ENCODE results near the gene DNAAF5. TPM values are rescaled to one million over a fixed set of nuclear protein-coding genes. Genes with fewer than 3 reads are reported as not detected.

Gene DNAAF5
- total RNA-seq (10 to 100 TPM; 15.9 to 19.4 TPM), polyA plus RNA-seq (1 to 10 TPM; 1.7 to 4.7 TPM)

DNA sequence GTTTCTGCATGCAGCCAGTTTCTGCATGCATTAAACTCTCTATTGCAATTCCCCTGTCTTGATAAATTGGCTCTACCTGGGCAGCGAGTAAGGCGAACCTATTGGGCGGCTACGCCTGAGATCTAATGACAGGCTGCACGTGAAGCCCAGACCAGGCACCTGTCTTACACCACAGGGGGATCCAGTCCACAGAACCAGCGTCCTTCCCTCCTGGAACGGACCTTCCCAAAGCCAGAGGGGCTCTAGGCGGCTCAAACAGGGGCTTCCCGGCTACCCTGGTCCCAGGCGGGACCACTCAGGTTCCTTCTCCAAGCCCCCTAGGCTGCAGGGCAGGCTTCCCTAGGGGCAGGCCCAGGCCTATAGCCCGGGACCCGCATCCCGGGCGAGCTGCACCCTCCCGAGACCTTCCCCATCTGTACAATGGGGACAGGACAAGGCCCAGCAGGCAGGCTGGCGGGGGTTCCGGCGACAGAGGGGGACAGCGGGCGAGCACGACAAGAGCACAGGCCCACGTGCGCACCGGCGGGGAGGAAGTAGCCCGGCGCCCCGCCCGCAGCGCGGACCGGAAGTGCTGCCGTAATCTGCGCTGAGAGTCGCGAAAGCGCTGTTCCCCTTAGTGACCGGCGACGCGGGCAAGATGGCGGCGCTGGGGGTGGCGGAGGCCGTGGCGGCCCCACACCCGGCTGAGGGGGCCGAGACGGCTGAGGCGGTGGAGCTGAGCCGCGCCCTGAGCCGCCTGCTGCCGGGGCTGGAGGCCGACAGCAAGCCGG, at the start of gene DNAAF5:
DNAAF5 (plus strand) TSS at position 616 of the 770 bp plus-strand sequence; CDS start at position 638, 22 bp downstream.
- ChIA-PET POLR2A (ENCODE audit: partially characterized antibody) (interaction anchor here (0.7 to 2.3 kb wide), 4 partner anchors 9 to 122 kb away, joined by 3 to 8 read pairs (median 3); no protein-coding TSS in a partner anchor), CTCF (ENCODE audit: partially characterized antibody) (interaction anchor here (0.9 kb wide), 1 partner anchor 404 kb away, joined by 3 read pairs; no protein-coding TSS in a partner anchor)
- Mint-ChIP-seq H3K4me3 (peak within 1 kb of the TSS; percentile 72 to 89 (median 84)), H3K27me3 (no peaks in the 10 kb centered on the region), H3K4me1 (peaks cover 18 to 29% (median 20%) of the 10 kb centered on the region in 4 donors), H3K27ac (peak within 1 kb of the TSS; percentile 53 to 88 (median 76)), H3K9me3 (peaks cover 0 to 9% (median 0%) of the 10 kb centered on the region in 8 donors), H3K36me3 (peaks cover 19 to 22% of the 10 kb centered on the region in 2 donors)
- no peaks in the 10 kb centered on the region for H3K9me3 ChIP-seq (ENCODE audit: control insufficient read depth in 1 of 2, low read length in 2 of 2)
- peaks cover 17% of the 10 kb centered on the region for H3K4me1 ChIP-seq (ENCODE audit: insufficient read depth, low read length)
- H3K36me3 ChIP-seq (ENCODE audit: insufficient read depth, low read length), result peaks cover 5% of the 10 kb centered on the region
- intact Hi-C loops (cut with micrococcal nuclease), result loop anchor here (1.0 to 5.0 kb wide), 4 partner anchors 109 to 577 kb away; partner anchors contain the start of gene GET4
- H3K27ac ChIP-seq (ENCODE audit: low read depth, low read length), result peak within 1 kb of the TSS; percentile 62
- H3K4me3 ChIP-seq (ENCODE audit: low read length in 2 of 2), result peak within 1 kb of the TSS; percentile 48 to 52
- DNase-seq, result peak; percentile 82 to 85 (median 85)
- H3K27me3 ChIP-seq (ENCODE audit: insufficient read depth, low read length), result no peaks in the 10 kb centered on the region

DNA sequence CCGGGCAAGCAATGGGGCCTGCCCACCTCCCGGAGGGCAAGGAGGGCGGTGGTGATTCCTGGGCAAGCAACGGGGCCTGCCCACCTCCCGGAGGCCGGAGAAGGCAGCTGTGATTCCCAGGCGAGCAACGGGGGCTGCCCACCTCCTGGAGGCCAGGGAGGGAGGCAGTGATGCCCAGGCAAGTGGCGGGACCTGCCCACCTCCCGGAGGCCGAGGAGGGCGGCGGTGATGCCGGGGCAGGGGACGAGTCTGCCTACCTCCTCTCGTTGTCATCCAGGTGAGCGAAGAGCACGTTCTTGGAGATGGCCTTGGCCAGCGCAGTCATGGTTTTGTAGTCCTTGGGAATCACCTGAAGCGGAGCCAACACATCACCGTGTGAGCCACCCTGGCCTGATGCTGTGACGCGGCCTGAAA, 49.5 kb upstream of the DNAAF5 start:
- no peaks in the 10 kb centered on the region for H3K4me1 ChIP-seq (ENCODE audit: insufficient read depth, low read length)
- Mint-ChIP-seq H3K27me3 (no peaks in the 10 kb centered on the region), H3K36me3 (peaks cover 19 to 30% of the 10 kb centered on the region in 2 donors), H3K27ac (no peak overlapping the region), H3K9me3 (peaks cover 0 to 3% (median 0%) of the 10 kb centered on the region in 8 donors), H3K4me1 (peaks cover 0 to 2% (median 0%) of the 10 kb centered on the region in 4 donors), H3K4me3 (no peak overlapping the region)
- no peaks in the 10 kb centered on the region for H3K9me3 ChIP-seq (ENCODE audit: control insufficient read depth in 1 of 2, low read length in 2 of 2)
- CTCF ChIA-PET (ENCODE audit: partially characterized antibody), result no interaction called here
- no peak for DNase-seq
- no peaks in the 10 kb centered on the region for H3K27me3 ChIP-seq (ENCODE audit: insufficient read depth, low read length)
- H3K36me3 ChIP-seq (ENCODE audit: insufficient read depth, low read length), result no peaks in the 10 kb centered on the region
- H3K4me3 ChIP-seq (ENCODE audit: low read length in 2 of 2), result no peak overlapping the region
- no peak overlapping the region for H3K27ac ChIP-seq (ENCODE audit: low read depth, low read length)
- intact Hi-C loops (cut with micrococcal nuclease), result no loop called here
- POLR2A ChIA-PET (ENCODE audit: partially characterized antibody), result no interaction called here

DNA sequence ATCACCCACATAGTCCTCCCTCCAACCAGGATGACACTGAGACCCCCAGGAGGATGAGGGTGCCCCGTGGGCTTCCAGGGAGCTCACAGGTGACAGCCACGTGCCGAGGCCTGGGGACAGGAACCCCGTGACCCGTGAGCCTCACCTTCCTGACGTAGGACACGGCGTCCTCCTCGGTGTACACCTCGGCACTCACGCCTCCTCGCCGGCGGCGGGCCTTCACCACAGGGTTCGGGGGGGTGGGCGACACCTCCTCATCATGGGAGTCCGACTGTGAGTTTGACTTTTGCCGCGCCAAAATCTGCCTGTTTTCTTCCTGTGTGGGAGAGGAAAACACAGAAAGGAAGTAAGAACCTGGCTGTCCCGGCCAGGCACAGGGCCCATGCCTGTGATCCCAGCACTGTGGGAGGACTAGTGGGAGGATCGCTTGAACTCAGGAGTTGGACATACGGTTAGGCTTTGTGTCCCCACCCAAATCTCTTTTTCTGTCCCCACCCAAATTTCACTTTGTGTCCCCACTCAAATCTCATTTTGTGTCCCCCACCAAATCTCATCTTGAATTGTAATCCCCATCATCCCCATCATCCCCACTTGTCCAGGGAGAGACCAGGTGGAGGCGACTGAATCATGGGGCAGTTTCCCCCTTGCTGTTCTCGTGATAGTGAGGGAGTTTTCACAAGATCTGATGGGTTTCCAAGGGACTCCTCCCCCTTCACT, 45.9 kb upstream of the DNAAF5 start:
- intact Hi-C loops (cut with micrococcal nuclease), result no loop called here
- Histone ChIP-seq H3K27ac (ENCODE audit: low read depth, low read length) (no peak overlapping the region), H3K4me3 (ENCODE audit: low read length in 2 of 2) (no peak overlapping the region), H3K36me3 (ENCODE audit: insufficient read depth, low read length) (no peaks in the 10 kb centered on the region), H3K9me3 (ENCODE audit: control insufficient read depth in 1 of 2, low read length in 2 of 2) (no peaks in the 10 kb centered on the region), H3K4me1 (ENCODE audit: insufficient read depth, low read length) (no peaks in the 10 kb centered on the region), H3K27me3 (ENCODE audit: insufficient read depth, low read length) (no peaks in the 10 kb centered on the region)
- Mint-ChIP-seq H3K4me1 (no peaks in the 10 kb centered on the region), H3K4me3 (peak overlapping the region in 1 of 8 donors; percentile 2), H3K27me3 (no peaks in the 10 kb centered on the region), H3K27ac (no peak overlapping the region), H3K9me3 (peaks cover 0 to 12% (median 7%) of the 10 kb centered on the region in 8 donors), H3K36me3 (peaks cover 16 to 33% of the 10 kb centered on the region in 2 donors)
- ChIA-PET CTCF (ENCODE audit: partially characterized antibody) (no interaction called here), POLR2A (ENCODE audit: partially characterized antibody) (no interaction called here)
- no peak for DNase-seq

DNA sequence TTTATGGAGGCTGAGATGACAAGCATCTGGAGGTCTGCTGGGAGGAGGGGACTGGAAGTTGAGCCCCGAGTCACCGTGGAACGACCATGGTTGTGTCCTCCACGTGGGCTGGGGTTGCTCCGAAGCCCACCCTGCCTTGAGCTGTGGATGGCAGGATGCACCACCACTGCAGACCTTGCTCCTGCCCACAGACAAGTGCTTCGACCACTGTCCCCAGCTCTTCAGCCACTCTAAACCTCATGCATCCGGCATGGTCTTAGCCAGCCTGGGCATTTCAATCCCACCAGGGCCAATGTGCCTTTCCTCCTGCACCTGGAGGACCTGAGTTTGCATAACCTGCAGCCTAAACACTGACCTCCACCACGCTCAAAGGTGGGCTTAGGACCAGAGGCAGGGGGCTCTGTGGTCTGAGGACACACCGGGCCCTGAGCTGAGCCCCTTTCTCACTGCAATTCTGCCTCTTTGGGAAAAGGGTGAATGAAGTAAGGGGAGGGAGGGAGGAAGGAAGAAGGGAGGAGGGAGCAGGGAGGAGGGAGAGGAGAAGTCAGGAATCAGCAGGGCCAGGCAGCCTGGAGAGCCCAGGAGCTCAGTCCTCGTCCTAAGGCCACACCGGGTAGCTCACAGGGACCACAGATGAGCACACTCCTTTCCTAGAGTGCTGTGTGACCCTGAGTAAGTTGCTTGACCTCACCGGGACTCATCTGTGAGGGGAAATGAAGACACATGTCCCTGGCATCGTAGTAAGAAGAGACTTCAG, 44.8 kb upstream of the DNAAF5 start:
- H3K4me3 Mint-ChIP-seq, result no peak overlapping the region
- no peaks in the 10 kb centered on the region for H3K4me1 Mint-ChIP-seq
- H3K27ac Mint-ChIP-seq, result no peak overlapping the region
- no peaks in the 10 kb centered on the region for H3K36me3 ChIP-seq (ENCODE audit: insufficient read depth, low read length)
- H3K4me3 ChIP-seq (ENCODE audit: low read length in 2 of 2), result no peak overlapping the region
- H3K27ac ChIP-seq (ENCODE audit: low read depth, low read length), result no peak overlapping the region
- H3K36me3 Mint-ChIP-seq, result peaks cover 18 to 36% of the 10 kb centered on the region in 2 donors
- no peaks in the 10 kb centered on the region for H3K27me3 Mint-ChIP-seq
- DNase-seq, result no peak
- intact Hi-C loops (cut with micrococcal nuclease), result no loop called here
- H3K4me1 ChIP-seq (ENCODE audit: insufficient read depth, low read length), result no peaks in the 10 kb centered on the region
- POLR2A ChIA-PET (ENCODE audit: partially characterized antibody), result no interaction called here
- no peaks in the 10 kb centered on the region for H3K9me3 ChIP-seq (ENCODE audit: control insufficient read depth in 1 of 2, low read length in 2 of 2)
- CTCF ChIA-PET (ENCODE audit: partially characterized antibody), result no interaction called here
- H3K27me3 ChIP-seq (ENCODE audit: insufficient read depth, low read length), result no peaks in the 10 kb centered on the region
- peaks cover 0 to 21% (median 15%) of the 10 kb centered on the region in 8 donors for H3K9me3 Mint-ChIP-seq

DNA sequence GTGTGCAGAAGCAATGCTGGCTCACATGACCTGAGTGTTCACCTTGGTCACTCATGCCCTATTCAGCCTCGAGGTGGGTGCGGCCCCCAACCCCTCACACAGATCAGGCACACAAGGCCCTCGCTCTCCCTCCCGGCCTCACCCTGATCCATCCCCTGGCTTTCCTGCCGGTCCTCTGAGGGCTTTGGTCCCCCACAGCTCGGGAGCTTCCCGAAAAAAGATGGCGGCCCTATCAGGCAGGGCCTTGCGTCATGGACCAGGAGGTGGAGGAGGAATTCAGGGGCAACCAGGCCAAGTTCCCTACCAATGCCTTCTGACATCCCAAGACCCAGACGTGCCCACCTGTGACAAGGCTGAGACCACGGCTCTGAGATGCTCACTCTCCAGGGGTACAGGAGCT, 43.7 kb upstream of the DNAAF5 start:
- no peak for DNase-seq
- no peaks in the 10 kb centered on the region for H3K4me1 ChIP-seq (ENCODE audit: insufficient read depth, low read length)
- ChIA-PET POLR2A (ENCODE audit: partially characterized antibody) (no interaction called here), CTCF (ENCODE audit: partially characterized antibody) (no interaction called here)
- no peaks in the 10 kb centered on the region for H3K27me3 Mint-ChIP-seq
- H3K27ac ChIP-seq (ENCODE audit: low read depth, low read length), result no peak overlapping the region
- peaks cover 3 to 31% (median 23%) of the 10 kb centered on the region in 8 donors for H3K9me3 Mint-ChIP-seq
- no peaks in the 10 kb centered on the region for H3K27me3 ChIP-seq (ENCODE audit: insufficient read depth, low read length)
- peaks cover 25 to 46% of the 10 kb centered on the region in 2 donors for H3K36me3 Mint-ChIP-seq
- H3K9me3 ChIP-seq (ENCODE audit: control insufficient read depth in 1 of 2, low read length in 2 of 2), result no peaks in the 10 kb centered on the region
- intact Hi-C loops (cut with micrococcal nuclease), result no loop called here
- no peak overlapping the region for H3K4me3 Mint-ChIP-seq
- H3K36me3 ChIP-seq (ENCODE audit: insufficient read depth, low read length), result no peaks in the 10 kb centered on the region
- no peak overlapping the region for H3K4me3 ChIP-seq (ENCODE audit: low read length in 2 of 2)
- no peak overlapping the region for H3K27ac Mint-ChIP-seq
- H3K4me1 Mint-ChIP-seq, result peaks cover 0 to 4% (median 0%) of the 10 kb centered on the region in 4 donors

DNA sequence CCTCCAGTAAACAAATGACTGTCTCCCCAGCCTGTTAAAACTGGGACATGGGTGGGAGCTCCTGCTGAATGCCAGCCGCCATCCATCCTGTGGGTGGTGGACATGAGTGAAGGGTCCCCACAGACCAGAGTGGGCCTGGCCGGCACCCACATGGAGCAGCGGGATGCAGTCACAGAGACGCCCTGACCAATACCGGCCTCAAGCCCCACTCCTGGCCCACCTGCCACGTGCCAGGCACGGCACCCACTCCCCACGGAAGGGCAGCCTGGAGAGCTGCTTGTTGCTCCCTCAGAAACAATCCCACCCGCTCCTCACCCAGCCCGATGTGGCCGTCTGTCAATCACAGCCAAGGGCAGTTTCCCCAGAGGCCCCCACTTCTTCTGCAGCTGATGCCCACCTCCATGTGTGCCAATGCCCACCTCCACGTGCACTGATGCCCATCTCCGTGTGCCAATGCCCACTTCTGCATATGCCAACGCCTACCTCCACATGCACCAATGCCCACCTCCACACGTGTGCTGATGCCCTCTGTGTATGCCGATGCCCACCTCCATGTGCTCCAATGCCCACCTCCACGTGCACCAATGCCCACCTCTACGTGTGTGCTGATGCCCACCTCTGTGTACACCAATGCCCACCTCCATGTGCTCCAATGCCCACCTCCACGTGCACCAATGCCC, 42.8 kb upstream of the DNAAF5 start:
- no peak overlapping the region for H3K27ac Mint-ChIP-seq
- no peaks in the 10 kb centered on the region for H3K36me3 ChIP-seq (ENCODE audit: insufficient read depth, low read length)
- POLR2A ChIA-PET (ENCODE audit: partially characterized antibody), result no interaction called here
- no peaks in the 10 kb centered on the region for H3K27me3 ChIP-seq (ENCODE audit: insufficient read depth, low read length)
- no peak for DNase-seq
- H3K4me3 Mint-ChIP-seq, result peak overlapping the region in 1 of 8 donors; percentile 38
- peaks cover 0 to 3% of the 10 kb centered on the region in 2 donors for H3K9me3 ChIP-seq (ENCODE audit: control insufficient read depth in 1 of 2, low read length in 2 of 2)
- intact Hi-C loops (cut with micrococcal nuclease), result no loop called here
- no peak overlapping the region for H3K4me3 ChIP-seq (ENCODE audit: low read length in 2 of 2)
- CTCF ChIA-PET (ENCODE audit: partially characterized antibody), result no interaction called here
- H3K27ac ChIP-seq (ENCODE audit: low read depth, low read length), result no peak overlapping the region
- H3K36me3 Mint-ChIP-seq, result peaks cover 25 to 45% of the 10 kb centered on the region in 2 donors
- no peaks in the 10 kb centered on the region for H3K27me3 Mint-ChIP-seq
- peaks cover 0 to 4% (median 0%) of the 10 kb centered on the region in 4 donors for H3K4me1 Mint-ChIP-seq
- H3K4me1 ChIP-seq (ENCODE audit: insufficient read depth, low read length), result no peaks in the 10 kb centered on the region
- peaks cover 4 to 35% (median 29%) of the 10 kb centered on the region in 8 donors for H3K9me3 Mint-ChIP-seq
